HL-60/S4 treated with phorbol 12-myristate 13-acetate at 8.2 ng/mL for 4 days and 3 days (cell line): Measurements from ENCODE around the gene LRBA.
"Not testable (repeated sequence)": the region's sequence is repeated elsewhere in the genome, so short reads cannot be mapped to it uniquely, and the experiment has no call there.

Experiments used
- in situ Hi-C: fragments of 300-500 bp; cut with MboI; formaldehyde crosslinking; loops from 2 replicates; pipeline ENCODE4 v1.15.0; 2022; ENCODE audit warnings: low sequenced_read_pairs

LRBA gene

DNA sequence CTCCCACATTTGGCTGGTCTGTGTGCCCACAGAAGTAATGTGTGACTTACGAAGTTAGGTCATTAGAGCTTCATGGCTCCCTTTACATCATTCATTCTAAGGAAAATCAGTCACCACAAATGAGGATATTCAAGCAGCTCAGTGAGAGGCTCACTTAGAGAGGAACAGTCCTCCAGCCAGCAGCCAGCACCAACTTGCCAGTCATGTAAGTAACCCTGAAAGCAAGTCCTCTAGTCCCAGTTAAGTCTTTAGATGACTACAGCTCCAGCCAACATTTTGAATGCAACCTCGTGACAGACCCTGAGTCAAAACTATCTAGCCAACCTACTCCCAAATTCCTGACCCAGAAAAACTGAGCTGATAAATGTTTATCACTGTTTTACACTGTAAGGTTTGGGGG, 71.3 kb downstream of the LRBA start:
- in situ Hi-C loops: no loop called here

DNA sequence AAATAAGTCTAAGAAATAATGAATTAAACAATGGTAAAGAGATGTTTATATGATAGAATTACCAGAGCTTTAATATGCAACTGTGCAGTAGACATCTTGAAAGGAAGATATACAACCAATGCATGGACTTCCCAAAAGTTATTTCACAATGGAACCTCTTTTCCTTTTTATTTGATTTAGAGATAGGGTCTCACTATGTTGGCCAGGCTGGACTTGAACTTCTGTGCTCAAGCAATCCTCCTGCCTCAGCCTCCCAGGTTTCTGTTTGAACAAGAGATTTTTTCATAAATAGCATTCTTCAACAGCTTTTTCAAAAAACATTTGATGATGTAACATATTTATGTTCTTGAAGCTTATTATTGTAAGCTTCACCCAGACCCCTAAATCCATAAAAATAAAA, 72.0 kb downstream of the LRBA start:
- in situ Hi-C loops: no loop called here

DNA sequence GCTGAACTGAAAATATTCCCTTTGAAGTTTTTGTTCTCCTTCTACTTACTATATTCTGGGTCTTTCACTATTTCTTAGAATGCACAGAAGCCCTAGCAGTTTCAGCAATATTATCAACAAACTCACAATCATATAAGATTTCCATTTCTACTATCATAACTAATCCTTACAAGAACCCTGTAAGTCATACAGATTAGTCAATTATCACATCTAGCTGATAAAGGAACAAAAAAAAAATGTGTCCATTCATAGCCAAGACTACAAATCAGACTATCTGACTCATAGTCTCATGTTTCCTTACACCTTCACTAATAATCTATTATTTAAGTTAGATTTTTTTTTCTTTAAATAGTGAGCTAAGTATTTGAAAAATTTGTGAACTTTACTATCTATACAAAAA, 72.5 kb downstream of the LRBA start:
- in situ Hi-C loops: no loop called here

DNA sequence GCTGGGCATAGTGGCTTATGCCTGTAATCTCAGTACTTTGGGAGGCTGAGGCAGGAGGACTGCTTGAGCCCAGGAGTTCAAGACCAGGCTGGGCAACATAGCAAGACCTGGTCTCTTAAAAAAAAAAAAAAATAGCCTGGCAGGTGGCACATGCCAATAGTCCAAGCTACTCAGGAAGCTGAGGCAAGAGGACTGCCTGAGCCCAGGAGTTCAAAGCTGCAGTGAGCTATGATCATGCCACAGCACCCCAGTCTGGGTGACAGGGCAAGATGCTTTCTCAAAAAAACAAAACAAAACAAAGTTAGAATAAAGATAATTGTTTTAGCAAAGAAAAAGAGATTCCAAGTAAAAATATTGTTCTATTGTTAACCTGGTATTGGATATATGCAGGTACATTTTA, 75.0 kb downstream of the LRBA start:
- in situ Hi-C loops: no loop called here

DNA sequence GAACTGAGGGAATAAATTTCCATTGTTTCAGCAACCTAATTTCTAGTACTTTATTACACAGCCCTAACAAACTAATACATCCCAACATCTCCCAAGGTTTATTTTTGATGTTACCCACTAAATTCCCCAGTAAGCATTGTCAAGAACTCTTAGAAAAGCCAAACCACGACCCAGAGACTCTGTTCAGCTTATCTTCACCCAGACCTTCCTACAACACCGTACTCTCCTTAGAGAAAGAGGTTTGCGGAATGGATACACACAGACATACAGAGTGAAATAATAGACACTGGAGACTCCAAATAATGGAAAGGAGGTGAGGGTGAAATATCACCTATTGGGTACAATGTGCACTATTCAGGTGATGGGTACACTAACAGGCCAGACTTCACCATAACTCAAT, 75.6 kb downstream of the LRBA start:
- in situ Hi-C loops: no loop called here

DNA sequence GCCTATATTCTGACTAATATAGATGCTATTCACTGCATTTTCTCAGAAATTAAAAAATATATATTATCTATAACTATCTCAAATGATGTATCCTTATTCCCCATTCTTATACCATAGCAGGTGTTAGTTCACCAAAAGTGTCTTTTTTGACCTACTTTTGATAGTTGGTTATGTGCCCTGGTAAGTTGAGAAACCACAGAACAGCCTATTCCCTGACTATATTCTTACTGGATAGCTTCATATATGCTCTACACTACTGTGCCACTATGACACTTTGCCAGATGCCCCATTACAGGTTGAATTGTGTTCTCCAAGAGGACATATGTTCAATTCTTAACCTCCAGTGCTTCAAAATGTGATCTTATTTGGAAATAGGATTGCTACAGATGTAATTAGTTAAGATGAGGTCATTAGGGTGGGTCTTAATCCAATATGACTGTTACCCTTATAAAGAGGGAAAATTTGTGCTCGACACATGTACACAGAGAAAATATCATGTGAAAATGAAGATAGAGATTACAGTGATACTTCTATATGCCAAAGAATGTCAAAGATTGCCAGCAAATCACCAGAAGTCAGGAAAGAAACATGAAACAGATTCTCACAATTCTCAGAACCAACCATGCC, 76.1 kb downstream of the LRBA start:
- in situ Hi-C loops: no loop called here

DNA sequence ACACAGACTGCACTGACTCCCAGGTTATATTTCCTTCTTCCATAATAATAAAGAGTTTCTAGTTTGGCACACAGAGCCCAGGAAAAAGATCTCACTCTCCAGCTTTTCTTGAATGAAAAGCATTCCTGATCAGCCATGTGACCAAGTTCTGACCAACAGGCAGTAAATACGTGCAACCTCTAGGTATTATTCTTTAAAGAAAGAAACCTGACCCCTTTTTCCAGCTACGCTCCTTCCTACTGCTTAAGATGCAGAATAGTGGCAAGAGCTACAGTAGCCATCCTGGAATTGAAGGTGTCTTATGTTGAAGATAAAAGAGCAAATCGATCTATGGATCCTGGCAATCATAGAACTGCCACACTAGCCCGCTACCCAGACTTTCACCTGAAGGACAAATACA, 76.7 kb downstream of the LRBA start:
- in situ Hi-C loops: no loop called here

DNA sequence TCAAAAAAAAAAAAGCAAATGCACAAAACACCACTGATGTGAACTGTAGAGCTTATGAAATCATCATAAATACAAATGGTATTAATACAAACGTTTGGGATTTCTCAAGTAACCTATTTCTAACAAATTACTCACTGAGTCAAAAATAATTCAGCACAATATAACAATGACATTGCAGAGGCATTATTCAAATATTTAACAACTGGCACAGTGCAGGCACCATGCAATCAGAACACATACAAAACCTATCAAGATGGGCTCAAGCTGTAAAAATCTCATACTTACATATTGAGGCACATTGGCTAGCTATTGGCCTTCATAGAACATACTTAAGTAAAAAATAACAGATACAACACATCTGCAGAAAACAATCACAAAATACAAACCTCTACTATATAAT, 81.1 kb downstream of the LRBA start:
- in situ Hi-C loops: no loop called here

DNA sequence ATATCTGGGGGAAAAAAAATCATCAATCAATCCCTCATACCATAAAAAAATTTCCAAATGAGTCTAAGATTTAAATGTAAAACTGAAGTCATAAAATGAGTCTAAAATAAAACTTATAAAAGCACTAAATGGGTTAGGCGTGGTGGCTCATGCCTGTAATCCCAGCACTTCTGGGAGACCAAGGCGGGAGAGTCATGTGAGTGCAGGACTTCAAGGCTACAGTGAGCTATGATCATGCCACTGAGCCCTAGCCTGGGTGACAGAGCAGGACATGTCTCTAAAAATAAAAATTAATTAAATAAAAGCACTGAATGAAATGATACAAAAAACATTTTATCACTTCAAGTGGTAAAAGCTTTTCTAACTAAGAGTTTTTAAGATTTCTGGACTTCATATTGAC, 83.3 kb downstream of the LRBA start:
- in situ Hi-C loops: no loop called here

DNA sequence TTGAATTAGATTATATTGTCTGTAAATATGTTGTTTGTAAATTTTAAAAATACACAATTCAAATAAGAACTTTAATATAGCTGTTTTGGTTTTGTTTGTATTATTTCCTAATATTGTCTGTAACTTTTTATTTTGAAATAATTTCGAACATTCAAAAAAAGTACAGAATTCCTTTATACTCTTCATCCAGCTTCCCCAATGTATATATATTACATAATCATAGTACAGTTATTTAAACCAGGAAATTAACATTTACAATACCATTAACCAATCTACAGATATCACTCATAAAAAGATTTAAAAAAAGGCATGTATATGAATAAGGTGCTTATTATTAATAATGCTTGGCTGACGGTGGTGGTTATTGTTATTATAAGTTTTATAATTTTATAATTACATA, 84.1 kb downstream of the LRBA start:
- in situ Hi-C loops: no loop called here

DNA sequence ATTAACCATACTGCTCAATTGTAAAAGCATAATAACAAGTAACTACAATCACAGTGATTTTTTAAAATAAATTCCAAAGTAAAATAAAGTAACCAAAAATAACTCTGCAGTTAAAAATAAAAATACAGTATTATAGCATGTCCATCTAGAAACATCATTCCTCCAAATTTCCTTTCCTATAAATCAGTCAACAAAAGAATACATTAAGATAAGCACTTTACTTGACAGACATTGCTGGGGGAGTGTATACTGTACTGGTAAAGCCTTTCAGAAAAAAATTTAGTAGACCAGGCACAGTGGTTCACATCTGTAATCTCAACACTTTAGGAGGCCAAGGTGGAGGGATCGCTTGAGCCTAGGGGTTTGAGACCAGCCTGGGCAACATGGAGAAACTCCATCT, 91.1 kb downstream of the LRBA start:
- in situ Hi-C loops: no loop called here

DNA sequence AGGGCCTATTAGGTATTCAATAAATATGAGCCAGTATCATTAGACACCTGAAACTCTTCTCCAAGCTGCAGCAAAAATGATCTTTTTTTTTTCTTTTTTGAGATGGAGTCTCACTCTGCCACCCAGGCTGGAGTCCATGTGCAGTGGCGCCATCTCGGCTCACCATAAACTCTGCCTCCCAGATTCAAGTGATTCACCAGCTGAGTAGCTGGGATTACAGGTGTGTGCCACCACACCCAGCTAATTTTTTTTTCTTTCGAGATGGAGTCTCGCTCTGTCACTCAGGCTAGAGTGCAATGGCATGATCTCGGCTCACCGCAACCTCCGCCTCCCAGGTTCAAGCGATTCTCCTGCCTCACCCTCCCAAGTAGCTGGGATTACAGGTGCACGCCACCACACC, 93.6 kb downstream of the LRBA start:
- in situ Hi-C loops: not testable (repeated sequence)

DNA sequence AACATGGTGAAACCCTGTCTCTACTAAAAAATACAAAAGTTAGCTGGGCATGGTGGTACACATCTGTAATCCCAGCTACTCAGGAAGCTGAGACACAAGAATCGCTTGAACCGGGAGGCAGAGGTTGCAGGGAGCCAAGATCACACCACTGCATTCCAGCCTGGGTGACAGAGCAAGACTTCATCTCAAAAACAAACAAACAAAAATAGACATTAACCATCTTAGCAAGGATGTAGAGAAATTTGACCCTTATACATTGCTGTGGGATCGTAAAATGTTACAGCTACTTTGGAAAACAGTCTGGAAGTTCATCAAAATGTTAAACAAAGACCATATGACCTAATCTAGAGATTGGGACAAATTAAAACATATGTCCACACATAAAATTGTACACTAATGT, 96.5 kb downstream of the LRBA start:
- in situ Hi-C loops: not testable (repeated sequence)

DNA sequence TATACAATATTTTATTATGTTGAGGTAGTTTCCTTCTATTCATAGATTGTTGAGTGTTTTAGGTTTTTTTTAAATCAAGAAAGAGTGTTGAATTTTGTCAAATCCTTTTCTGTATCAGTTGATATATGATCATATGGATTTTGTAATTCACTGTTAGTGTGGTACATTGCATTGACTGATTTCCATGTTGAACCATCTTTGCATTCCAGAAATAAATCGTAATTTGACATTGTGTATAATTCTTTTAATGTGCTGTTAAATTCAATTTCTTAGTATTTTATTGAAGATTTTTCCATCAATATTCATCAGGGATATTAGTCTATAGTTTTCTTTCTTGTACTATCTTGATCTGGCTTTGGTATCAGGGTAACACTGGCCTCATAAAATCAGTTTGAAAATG, 103.8 kb downstream of the LRBA start:
- in situ Hi-C loops: no loop called here

DNA sequence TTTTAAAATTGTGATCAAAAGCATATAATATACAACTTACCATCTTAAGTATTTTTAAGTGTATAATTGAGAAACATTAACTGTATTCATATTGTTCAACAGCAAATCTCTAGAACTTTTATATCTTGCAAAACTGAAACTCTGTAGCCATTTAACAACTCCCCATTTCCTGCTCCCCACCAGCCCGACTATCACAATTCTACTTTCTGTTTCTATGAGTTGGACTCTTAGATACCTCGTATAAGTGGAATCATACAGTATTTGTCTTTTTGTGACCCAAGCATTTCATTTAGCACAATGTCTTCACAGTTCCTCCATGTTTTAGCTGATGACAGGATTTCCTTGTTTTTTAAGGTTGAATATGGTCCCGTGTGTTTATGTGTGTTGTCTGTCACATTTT, 106.0 kb downstream of the LRBA start:
- in situ Hi-C loops: no loop called here

DNA sequence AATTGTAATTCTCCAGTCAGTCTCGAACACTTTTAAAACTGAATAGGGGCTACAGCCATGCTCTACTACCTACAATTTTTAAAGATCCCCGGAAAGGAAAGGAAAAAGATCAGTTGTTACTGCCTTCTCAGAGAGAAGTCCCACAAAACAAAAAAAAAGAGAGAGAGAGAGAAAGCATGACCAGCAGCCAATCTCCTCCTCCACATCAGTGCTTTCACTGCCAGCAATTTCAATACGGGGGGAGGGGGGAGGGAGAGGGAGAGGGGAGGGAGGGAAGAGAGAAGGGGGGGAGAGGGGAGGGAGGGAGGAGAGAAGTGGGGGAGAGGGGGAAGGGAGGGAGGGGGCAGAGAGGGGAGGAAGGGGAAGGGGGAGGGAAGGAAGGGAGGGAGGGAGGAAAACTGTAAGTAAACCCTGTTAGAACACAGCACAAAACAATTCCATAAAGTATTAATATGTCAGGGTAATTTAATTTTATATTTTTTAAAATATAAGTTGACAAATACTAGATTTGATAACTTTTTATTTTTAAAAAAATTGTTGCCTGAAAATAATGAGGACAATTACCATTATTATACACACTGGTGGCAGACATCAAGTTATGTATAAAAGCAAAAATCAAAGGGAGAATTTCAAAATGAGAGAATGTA, 108.0 kb downstream of the LRBA start:
- in situ Hi-C loops: no loop called here

DNA sequence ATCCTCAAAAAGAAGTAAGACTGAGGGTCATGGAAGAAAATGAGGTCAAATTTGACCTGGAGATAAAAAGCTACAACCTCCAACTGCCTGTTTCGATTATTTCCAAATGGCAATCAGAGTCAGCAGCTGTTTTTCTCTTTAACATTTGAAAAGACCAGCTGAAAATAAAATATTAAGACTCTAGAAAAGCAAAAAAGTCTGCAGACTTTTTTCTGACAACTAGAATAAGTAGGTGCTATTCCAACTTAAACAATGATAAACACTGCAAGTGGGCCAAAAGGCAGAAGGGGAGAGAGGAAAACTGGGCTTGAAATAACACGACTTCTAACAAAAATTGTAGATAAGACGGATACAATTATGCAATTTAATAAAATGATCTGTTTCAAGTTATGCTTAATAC, 110.4 kb downstream of the LRBA start:
- in situ Hi-C loops: no loop called here

DNA sequence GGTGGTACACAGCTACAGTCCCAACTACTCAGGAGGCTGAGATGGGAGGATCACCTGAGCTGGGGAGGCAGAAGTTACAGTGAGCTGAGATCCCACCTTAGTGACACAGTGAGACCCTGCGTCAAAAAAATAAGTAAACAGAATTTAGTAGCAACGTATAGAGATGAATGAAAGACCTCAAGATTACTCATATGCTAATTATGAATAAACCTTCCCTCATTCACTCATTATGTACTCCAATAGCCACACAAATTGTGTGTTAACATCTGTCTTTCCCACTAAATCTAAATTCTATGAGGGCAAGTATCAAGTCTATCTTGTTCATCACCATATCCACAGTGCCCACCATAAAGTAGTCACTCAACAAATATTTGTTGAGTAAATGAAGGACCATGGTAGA, 111.5 kb downstream of the LRBA start:
- in situ Hi-C loops: no loop called here

DNA sequence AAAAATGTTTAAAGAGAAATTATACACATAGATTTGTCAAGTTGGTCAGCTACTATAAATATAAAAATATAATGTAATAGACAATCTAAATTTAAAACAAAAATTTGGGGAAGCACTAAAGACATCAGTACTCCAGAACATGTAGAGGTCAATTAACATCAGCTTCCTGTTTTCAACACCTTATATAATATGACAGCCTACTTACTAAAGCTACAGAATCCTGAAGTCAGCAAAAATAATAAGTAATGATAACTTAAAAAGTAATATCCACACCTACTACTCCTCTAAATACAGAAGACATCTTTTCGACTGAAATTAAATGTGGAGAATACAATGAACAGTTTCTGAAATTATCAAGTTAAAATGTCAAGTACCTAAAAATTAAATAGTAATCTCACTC, 118.6 kb downstream of the LRBA start:
- in situ Hi-C loops: no loop called here

DNA sequence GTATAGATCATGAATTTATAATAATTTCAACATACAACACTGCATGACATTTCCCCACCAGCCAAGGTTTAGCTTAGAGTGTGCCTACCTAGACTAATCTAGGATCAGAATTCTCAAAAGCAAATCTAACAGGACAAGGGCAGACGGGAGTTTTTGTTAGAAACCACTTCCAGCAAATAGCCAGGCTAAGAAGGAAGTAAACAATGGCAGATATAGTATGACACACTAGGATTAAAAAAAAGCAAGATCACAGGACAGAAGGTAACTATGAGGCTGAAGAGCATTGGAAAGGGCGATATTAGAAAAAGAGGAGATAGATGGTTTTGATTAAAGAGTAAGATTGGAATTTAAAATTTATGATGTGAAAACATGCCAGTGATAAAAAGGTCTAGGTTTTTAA, 124.8 kb downstream of the LRBA start:
- in situ Hi-C loops: no loop called here

DNA sequence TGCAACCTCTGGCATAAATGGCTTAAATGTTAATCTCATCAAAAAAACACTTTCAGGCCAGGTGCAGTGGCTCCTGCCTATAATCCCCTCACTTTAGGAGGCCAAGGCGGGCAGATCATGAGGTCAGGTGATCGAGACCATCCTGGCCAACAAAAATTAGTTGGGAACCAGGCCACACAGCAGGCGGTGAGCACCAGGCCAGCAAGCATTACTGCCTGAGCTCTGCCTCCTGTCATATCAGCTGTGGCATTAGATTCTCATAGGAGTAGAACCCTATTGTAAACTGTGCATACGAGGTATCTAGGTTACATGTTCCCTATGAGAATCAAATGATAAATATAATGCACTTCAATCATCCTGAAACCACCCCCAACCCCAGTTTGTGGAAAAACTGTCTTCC, 125.8 kb downstream of the LRBA start:
- in situ Hi-C loops: no loop called here

DNA sequence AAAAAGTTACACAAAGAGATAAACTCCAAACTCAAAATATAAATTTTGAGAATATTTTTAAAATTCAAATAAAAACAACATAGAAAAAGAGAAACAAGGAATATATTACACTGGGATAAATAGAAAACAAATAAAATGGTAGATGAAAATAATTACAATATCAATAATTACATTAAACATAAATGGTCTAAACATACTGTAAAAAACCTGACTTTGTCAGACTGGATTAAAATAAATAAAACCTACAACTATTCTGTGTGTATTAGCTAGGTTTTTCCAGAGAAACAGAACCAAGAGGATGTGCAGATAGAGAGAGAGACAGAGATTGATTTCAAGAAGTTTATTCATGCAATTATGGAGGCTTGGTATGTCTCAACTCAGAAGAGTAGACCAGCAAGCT, 126.5 kb downstream of the LRBA start:
- in situ Hi-C loops: no loop called here

DNA sequence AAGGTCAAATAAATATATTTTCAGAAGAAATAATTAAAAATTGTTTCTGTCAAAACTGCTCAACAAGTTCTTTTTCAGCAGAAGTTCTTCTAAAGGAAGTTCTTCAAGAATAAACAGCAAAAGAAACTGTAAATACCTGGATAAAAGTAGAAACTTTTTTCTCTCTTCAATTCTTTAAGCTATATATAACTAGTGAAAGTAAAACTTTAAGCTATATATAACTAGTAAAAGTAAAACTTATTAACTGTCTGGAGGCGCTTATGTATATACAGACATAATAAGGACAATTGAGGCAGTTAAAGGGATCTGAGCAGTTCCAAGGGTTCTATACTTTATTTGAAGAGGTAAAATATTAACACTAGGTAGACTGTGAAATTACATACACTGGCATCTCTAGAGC, 126.9 kb downstream of the LRBA start:
- in situ Hi-C loops: no loop called here
